NOMO-1 (cell line): ENCODE results near the gene ANKK1.

Experiments used
- DNase-seq, 2 experiments: peaks; one replicate each; lab custom pipeline; 2025; ENCODE audit not compliant: unreplicated experiment in 2 of 2; lab: John Stamatoyannopoulos, UW

ANKK1 gene

DNA sequence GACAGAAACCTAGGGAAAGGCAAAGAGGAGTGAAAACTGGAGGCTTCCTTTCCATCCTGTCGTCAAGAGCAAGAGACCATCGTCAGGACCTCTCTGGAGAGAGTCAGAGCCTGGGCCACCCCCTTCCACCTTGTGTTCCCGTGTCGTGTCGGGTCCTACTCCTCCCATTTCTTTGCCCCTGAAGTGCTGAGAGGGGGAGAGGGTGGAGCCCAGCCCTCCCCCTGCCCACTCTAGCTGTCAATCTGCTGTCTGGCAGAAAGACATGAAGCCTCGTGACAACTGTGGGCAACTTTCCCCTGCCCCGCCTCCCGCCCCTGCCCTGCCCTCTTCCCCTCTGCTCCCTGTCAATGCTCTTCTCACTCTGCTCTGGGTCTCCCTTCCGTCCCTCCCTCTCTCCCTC lies 20.6 kb downstream of the ANKK1 start:
- DNase-seq = no peak

DNA sequence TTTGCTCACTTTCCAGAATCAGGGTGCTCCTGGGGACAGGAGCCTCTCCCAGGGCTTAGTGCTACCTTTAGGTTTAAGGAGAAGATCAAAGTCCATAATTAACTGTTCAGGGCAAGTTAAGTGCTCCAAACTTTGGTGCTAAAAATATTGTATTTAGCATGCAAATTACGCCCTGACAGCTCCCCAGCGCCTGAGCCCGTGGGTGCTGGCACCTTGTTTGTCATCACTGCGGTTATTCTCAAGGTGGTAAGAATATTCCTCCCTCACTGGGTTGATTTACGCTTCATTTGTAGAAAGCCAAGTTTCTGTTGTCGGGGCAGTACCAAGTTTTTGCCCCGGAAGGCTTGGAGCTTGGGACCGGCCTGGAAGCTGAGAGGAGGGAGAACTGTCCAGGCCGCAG lies 21.3 kb downstream of the ANKK1 start:
- DNase-seq = no peak

DNA sequence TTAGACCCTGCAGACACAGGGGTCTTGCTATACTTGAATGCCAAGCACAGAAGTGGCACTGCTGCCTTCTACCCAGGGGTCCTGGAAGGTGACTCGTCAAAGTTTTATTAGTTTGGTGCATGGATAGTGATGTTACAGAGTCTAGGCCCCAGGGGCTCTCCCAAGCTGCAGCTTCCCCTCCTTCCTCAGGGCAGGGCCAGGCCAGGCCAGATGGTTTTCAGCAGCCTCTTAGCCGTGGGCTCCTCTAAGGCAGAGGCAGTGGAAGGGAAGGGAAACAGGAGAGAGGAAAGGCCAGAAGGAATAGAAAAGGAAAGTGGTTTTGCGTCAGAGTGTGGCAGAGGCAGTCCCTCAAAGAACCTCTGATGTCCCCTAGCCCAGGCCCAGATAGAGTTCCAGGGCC lies 21.9 kb downstream of the ANKK1 start:
- DNase-seq = no peak

DNA sequence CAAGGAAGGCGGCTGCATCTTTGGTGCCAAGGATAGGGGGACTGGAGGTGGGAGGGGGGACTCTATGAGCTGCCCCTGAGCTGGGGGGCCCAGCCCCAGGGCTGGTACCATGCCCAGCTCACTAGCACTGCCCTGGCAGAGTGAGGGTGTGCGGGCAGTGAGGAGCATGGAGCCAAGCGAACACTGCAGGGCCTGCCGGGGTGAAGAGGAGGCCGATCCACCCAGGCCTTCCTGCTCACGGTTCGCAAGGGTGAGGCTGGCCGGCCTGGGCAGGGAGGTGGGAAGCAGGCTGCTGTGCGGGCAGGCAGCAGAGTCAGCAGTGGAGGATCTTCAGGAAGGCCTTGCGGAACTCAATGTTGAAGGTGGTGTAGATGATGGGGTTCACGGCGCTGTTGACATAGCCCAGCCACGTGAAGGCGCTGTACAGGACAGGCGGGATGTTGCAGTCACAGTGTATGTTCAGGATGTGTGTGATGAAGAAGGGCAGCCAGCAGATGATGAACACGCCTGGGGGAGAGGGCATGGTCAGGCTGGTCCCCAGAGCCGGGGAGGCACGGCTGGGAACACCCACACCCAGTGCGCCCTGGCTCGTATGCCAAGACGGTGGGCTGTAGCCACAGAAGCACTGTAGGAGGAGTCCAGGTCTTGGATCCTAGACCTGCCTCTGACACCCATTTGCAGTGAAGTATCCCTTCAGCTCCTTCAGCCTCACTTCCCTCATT lies 23.0 kb downstream of the ANKK1 start:
- no peak for DNase-seq

DNA sequence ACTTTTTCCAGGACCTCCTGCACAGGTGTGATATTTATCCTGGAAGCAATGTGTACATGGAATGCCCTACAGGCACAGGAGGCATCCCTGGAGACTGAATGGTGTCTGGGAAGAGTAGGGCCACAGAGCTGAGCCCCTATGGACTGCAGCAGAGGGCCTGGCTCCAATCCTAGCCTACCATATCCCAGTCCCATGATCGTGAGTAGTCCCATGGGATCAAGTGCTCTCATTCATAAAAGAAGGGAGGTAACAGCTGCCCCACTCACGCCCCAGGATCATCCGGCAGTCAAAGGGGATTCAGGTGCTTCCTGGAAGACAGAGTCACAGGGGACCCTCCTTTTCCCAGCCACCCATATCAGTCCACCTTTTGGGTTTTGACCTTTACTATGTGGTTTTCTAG lies 24.0 kb downstream of the ANKK1 start:
- DNase-seq = no peak

DNA sequence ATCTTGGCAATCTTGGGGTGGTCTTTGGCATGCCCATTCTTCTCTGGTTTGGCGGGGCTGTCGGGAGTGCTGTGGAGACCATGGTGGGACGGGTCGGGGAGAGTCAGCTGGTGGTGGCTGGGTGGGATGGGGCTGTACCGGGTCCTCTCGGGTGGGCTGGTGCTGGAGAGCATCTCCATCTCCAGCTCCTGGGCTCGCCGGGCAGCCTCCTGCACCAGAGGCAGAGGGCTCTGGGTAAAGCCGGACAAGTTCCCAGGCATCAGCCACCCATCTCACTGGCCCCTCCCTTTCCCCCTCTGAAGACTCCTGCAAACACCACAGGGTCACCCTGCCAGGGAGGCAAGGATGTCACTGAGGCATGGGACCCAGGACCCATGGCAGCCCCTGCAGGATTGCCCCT lies 25.1 kb downstream of the ANKK1 start:
- no peak for DNase-seq

DNA sequence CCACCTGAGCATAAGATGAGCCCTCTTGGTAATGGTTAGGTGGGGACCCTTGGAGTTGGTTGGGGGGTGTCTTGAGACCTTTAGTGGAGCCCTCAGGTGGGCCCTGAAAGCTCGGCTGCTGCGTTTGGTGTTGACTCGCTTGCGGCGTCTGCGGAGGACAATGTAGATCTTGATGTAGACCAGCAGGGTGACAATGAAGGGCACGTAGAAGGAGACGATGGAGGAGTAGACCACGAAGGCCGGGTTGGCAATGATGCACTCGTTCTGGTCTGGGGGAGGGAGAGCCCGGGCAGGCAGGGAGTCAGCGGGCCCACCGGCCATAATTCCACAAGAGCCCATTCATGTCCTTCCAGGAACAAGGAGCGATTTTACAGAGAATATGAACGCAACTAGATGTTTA lies 27.8 kb downstream of the ANKK1 start:
- no peak for DNase-seq

DNA sequence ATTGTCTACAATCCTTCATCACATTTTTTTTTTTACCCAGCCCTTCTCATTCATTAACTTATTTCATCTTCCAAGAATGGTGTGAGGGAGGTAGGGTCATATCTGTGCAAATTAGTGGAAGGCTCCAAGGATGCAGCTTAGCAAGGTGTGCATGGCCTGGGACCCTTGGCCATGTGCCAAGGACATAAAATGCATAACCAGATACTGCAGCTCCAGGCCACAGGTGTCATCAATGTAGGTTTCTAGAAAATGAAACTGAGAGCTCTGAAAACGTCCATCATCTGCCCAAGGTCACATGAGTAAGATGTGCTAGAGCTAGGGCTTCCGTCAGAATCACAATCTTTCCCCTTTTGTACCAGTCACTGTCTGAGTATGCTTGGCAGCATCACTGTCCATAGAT lies 29.8 kb downstream of the ANKK1 start:
- DNase-seq = no peak

DNA sequence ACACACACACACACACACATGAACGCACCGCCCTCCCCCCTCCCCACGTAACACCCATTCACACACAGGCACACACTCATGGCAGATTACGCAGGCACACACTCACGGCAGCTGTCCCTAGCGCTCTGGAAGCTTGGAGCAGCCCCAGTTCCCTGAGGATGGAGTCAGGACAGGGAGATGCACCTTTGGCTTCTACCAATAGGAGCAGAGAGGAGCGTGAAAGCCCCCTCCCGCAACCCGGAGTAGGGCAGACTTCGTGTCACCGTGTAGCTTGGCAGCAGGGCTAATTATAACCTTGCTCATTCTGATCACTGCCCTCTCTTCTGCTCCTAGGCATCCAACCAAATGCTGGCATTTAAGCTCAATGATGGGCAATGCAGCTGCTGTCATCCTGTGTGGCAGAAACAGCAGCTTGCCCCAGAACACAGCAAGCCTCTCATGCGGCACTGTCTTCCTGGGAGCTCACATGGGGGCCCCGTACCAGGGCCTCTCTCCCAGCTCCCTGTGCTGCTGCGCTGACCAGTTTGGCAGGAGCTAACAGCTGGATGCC lies 31.9 kb downstream of the ANKK1 start:
- DNase-seq = no peak

DNA sequence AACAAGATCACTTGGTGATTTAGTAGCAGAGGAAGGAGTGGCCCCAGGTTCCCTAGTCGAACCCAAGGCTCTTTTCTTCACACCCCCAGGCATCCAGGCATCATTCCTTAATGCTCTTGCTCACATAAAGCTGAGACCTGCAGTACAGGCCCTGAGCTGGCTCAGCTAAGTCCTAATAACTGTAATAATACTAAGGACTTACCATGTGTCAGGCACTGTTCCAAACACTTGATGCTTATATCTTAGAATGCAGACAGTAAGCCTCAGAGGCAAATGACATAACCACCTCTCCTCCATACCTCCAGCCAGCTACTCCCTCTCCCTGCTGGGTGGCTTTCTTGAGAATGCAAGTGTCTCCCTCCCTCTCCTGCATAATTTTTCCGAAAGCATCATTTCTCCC lies 33.2 kb downstream of the ANKK1 start:
- DNase-seq = no peak

DNA sequence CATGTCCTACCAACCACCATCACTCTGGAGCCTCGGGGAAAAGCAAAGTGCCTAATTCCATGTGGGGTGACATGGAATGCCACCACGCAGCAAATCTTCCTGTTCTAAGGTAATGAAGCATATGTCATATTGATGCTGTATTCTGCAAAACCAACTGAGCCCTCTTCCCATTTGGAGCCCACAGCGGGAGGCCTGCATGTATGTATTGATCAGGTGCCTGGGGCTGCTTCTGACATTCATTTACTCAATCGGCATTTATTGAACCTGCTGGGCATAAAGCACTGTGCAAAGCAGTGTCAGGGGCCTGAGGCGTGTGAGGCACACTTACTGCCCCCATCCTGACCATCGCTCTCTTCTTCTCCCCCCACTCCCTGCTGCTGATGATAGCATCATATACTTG lies 39.1 kb downstream of the ANKK1 start:
- DNase-seq = no peak

DNA sequence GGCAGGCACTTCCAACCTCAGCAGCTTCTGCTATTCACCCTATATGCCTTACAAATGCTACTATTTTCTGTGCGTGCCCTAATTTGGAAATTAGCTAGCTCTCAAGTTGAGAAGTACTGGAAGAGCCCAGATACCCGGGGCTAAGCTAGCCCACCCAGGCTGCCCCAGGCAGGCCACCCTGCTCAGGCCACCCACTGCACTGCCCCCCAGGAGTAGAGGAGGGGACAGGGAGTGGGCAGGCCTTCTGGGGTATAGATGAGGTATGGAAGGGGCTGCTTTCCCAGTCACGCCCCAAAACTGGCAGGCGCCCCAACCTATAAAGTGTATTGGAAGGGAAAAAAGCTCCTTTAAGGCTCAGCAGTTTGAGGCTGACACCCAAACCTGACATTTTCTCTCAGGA lies 44.2 kb downstream of the ANKK1 start:
- DNase-seq = no peak

DNA sequence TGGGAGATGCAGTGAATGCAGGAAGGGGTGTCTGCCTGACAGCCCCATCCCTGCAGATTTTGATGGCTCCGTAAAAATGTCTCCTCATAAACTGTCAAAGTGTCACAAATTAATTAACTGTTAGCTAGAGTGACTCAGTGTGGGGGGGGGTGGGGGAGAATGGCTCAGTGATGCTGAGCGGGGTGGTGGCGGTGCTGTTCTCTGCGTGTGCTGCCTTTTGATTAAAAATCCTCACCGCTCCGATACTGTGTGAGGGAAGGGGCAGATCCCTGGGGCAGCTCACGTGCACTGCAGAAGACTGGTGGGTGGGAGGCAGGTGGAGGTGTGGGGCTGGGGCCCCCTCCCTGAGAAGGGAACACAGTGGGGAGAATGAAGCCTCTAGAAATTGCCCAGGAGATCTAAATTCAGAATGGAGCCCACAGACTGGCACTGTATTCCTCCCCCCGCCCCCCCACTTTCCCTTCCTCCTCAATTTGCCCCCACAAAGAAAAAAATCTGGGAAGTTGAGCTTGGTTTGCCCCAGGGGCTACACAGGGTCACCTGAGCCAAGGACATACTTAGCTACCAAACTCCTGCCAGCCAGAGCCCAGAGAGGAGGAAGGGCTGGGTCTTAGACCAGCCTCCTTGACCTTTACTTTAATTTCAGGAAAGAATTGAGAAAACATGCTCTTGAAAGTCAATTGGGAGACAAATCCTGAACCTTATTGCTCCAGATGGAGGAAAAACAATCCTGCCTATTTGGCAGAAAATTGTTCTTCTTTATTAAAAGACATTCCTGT lies 47.8 kb downstream of the ANKK1 start:
- no peak for DNase-seq

DNA sequence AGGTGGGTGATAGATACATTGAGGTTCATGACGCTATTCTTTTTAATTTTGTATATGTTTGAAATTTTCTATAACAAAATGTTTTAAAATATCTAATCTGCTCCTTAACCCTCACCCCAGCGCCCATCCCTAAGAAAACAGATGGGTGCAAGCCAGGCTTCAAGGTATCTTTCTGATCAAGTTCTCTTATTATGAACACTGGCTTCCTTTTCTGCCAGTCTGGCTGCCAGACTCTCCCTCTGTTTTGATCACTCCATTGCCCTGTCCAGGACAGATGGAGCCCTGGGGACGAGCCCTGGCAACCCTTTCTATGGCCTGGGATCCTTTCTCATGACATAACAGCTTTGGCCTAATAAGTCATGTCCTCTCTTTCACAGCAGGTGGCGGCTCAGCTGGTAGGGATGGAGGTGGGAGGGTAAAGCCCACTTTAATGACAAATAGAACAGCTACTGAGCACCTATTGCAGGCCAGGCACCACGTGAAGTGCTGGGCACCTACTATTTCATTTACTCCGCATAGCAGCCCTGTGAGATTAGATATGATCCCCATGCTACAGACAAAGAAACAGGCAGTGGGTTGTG lies 49.2 kb downstream of the ANKK1 start:
- no peak for DNase-seq

DNA sequence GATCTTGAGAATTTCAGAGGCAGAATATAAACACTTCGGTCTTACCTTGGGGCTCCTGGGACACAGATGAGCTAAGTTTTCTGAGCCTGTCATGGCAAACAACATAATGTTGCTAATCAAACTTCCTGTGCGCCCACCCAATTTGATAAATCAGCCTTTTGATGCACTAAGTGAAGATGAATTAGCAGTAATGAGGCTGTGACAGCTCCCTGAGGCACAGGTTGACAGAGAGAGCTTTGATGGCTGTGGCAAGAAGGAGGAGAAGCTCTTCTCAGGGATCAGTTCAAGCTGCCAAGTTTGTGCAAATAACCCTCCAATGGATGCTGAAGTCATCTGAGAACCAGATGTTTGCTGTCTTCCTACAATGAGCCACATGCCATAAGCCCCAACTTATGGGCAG lies 53.2 kb downstream of the ANKK1 start:
- DNase-seq = no peak

DNA sequence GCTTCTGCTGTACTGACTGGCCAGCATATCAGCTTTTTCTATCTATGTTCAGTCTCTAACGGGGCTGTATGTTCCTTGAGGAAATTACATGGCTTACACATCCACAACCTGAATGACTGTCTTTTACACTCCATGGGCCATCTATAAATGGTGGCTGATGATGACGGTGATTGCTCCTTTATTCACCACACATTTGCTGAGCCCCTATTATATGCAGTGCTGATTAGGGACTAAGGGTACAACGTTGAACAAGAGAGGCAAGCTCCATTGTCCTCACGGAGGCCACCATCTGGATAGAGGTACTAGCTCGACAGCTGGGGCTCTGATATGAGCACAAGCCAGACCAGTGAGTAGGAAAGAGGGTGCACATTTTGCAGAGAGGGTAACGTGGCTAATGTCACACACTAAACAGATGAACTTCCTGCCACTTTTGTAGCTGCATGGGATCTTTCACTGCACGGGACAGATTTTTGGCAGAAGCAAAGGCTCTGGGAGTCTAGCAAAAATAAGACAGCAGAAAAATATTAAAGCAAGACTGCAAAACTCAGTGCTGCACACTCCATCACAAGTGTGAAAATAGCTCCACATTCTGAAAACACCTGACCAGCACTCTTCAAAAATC lies 57.0 kb downstream of the ANKK1 start:
- no peak for DNase-seq

DNA sequence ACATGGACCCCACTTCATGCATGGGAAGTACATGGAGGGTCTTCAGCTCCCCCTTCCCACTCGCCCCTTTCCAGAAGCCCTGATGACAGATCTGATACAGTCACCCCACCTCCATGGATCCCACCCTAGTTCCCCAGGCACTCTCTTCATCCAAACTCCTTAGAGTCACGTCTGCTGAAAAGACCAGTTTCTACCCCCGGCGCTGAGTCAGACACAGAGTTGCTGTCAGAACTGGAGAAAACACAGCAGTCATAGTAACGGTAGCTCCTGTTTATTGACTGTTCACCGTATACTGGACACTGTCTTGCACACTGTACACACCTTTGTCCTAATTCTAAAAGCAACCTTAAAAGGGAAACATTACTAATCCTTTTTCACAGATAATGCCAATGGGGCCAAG lies 58.5 kb downstream of the ANKK1 start:
- DNase-seq = no peak

DNA sequence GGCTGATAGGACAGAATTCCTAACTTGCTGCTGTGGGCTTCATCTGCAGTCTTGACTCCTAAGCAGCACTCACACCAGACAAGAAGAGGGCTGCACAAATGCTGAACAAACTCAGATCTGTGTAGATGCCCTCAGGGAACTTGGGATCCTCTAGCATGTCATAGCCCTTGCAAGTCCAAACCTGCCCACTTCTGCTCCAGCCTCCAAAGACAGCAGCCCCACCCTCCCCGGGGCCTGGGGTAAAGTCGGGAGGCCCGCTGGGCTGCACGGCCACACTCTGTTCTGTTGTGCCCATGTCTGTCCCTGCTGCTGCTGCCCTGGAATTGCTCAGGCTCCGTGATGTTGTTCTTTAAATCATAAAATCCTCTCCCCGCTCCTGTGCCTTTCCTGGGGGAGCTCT lies 59.4 kb downstream of the ANKK1 start:
- DNase-seq = no peak

DNA sequence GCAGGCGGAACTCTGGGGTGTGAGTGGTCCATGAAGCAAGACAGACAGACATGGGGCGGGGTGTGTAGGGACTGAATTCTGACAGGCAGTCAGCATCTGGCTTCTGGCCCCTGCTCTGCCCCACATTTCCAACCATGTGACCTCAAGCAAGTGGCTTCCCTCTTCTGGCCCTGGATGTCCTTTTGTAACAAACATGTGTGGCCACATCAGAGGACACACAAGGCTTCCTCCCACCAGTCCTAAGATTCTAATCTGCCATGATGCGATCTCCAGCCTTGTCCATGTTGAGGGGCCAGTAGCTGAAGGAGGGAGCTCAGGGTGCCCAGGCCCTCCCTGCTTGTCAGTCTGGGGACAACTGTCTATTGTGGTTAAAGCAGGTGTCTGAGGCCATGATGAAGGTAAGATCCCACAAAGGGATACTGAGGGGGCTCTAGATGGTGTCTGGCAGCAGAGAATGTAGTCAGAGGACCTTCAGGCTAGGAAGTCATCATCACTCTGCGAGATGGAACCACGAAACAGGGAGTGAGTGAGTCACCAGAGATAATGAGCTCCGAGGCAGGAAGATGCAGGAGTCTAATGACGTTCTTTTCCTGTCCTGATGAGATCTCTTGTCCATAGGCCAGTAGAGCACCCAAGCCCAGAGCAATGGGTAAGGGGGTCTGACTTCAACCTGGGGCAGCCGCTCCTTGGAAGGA lies 60.2 kb downstream of the ANKK1 start:
- DNase-seq = no peak

DNA sequence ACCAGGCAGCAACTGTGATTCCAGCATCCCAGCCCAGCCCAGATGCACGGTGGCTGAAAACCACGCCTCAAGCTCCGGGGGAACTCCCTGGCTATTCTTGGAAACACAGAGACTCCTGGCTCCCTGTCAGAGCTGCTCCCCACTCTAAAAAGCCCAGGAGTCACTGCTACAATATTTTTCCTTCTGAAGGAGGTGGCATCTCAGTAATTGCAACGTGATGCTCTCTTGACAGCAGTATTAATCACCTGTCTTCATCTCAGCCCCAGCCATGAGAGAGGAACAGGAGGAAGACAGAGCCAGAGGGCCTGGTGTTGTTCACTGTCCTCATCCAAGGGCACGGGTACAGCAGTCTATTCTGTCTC lies 60.7 kb downstream of the ANKK1 start:
- no peak for DNase-seq

DNA sequence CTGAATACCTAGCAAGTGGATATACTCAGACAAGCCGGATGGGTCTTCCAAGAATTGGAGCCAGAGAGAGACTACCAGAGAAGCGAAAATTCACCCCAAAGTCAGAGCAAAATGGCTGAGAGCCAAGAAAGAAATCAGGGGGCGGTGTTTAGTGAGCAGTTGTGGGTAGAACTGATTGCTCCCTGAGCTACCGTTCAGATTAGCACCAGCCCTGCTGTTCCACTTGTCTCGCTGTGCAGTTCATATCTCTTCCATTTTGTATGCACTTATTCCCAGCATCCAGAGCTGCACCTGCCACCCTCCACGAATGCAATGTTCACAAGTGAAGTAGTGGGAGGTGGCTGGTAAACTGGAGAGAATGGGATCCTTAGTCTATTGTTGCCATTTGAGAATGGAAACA lies 62.2 kb downstream of the ANKK1 start:
- DNase-seq = no peak
